Measurements from ENCODE around the gene SERPINA1.

GRCh38 chr14:94380225-94381148 is 7.9 kb downstream of the SERPINA1 start:
- no peak for TF ChIP-seq BRCA1 (IDR thresholded peaks at IDR 0.05; ENCODE audit: low read depth, low read length)
- no peak for TF ChIP-seq SRF (IDR thresholded peaks at IDR 0.05; ENCODE audit: low read depth in 2 of 2, low read length in 2 of 2)
- TF ChIP-seq, protein P1, sequence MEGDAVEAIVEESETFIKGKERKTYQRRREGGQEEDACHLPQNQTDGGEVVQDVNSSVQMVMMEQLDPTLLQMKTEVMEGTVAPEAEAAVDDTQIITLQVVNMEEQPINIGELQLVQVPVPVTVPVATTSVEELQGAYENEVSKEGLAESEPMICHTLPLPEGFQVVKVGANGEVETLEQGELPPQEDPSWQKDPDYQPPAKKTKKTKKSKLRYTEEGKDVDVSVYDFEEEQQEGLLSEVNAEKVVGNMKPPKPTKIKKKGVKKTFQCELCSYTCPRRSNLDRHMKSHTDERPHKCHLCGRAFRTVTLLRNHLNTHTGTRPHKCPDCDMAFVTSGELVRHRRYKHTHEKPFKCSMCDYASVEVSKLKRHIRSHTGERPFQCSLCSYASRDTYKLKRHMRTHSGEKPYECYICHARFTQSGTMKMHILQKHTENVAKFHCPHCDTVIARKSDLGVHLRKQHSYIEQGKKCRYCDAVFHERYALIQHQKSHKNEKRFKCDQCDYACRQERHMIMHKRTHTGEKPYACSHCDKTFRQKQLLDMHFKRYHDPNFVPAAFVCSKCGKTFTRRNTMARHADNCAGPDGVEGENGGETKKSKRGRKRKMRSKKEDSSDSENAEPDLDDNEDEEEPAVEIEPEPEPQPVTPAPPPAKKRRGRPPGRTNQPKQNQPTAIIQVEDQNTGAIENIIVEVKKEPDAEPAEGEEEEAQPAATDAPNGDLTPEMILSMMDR (IDR thresholded peaks at IDR 0.05 in 2 of 3, conservative IDR thresholded peaks at IDR 0.05 in 1 of 3; ENCODE audit: control insufficient read depth in 2 of 3, extremely low read depth in 1 of 3, insufficient read depth in 1 of 3, low read depth in 3 of 3, low read length in 3 of 3): no peak
- TF ChIP-seq SREBF2 (IDR thresholded peaks at IDR 0.05; ENCODE audit: low read length): no peak
- no peak for TF ChIP-seq MAX (IDR thresholded peaks at IDR 0.05; ENCODE audit: low read depth, low read length)
- no peak for TF ChIP-seq NR2C2 (IDR thresholded peaks at IDR 0.05; ENCODE audit: borderline replicate concordance, control insufficient read depth, insufficient read length, low read depth)
- no peak for TF ChIP-seq POLR2AphosphoS2 (IDR thresholded peaks at IDR 0.05; ENCODE audit: low read depth, low read length)
- no peak for TF ChIP-seq ZBED1 (IDR thresholded peaks at IDR 0.05; ENCODE audit: borderline replicate concordance)
- no peak for TF ChIP-seq ATF2 (IDR thresholded peaks at IDR 0.05; ENCODE audit: low read length)
- no peak for TF ChIP-seq EP300 (IDR thresholded peaks at IDR 0.05; ENCODE audit: borderline replicate concordance in 1 of 2, control insufficient read depth in 1 of 2, low read depth in 2 of 2, low read length in 2 of 2)
- TF ChIP-seq, protein P2, sequence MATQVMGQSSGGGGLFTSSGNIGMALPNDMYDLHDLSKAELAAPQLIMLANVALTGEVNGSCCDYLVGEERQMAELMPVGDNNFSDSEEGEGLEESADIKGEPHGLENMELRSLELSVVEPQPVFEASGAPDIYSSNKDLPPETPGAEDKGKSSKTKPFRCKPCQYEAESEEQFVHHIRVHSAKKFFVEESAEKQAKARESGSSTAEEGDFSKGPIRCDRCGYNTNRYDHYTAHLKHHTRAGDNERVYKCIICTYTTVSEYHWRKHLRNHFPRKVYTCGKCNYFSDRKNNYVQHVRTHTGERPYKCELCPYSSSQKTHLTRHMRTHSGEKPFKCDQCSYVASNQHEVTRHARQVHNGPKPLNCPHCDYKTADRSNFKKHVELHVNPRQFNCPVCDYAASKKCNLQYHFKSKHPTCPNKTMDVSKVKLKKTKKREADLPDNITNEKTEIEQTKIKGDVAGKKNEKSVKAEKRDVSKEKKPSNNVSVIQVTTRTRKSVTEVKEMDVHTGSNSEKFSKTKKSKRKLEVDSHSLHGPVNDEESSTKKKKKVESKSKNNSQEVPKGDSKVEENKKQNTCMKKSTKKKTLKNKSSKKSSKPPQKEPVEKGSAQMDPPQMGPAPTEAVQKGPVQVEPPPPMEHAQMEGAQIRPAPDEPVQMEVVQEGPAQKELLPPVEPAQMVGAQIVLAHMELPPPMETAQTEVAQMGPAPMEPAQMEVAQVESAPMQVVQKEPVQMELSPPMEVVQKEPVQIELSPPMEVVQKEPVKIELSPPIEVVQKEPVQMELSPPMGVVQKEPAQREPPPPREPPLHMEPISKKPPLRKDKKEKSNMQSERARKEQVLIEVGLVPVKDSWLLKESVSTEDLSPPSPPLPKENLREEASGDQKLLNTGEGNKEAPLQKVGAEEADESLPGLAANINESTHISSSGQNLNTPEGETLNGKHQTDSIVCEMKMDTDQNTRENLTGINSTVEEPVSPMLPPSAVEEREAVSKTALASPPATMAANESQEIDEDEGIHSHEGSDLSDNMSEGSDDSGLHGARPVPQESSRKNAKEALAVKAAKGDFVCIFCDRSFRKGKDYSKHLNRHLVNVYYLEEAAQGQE (IDR thresholded peaks at IDR 0.05; ENCODE audit: low read depth, low read length): no peak
